Activated CD4-positive, alpha-beta T cell treated with anti-CD3 and anti-CD28 coated beads, Interleukin-2, Interleukin-6, amounts not matched to agents 100 ng/mL and 50 ng/mL, durations not matched to agents 16 hours and 8 hours (primary cell): ENCODE results near the gene SLC25A6.
"Not testable (repeated sequence)": the region's sequence is repeated elsewhere in the genome, so short reads cannot be mapped to it uniquely, and the experiment has no call there.

ENCODE experiments used
- DNase-seq: peaks from one replicate; pipeline ENCODE4 v3.0.0-alpha.2; 2020

The SLC25A6 gene

GRCh38 chrX:1389181-1389992, 2.5 kb downstream of the SLC25A6 start:
- DNase-seq = no peak

GRCh38 chrX:1388651-1389050, 3.3 kb downstream of the SLC25A6 start:
- no peak for DNase-seq

- DNase-seq = no peak
These were observed 4.7 kb downstream of the SLC25A6 start for GRCh38 chrX:1387141-1387776.

GRCh38 chrX:1386338-1387127, 5.4 kb downstream of the SLC25A6 start:
- no peak for DNase-seq

- no peak for DNase-seq
These were observed 6.4 kb downstream of the SLC25A6 start for GRCh38 chrX:1385253-1386223.

- DNase-seq = no peak
These were observed 7.2 kb downstream of the SLC25A6 start for GRCh38 chrX:1384658-1385252.

GRCh38 chrX:1380672-1381233, 11.2 kb downstream of the SLC25A6 start:
- no peak for DNase-seq

- DNase-seq = no peak
These were observed 13.6 kb downstream of the SLC25A6 start for GRCh38 chrX:1378306-1378759.

GRCh38 chrX:1368385-1368698, 23.6 kb downstream of the SLC25A6 start:
- DNase-seq = no peak

- DNase-seq = not testable (repeated sequence)
These were observed 25.6 kb downstream of the SLC25A6 start for GRCh38 chrX:1366363-1366762.

- DNase-seq = no peak
These were observed 30.0 kb downstream of the SLC25A6 start for GRCh38 chrX:1361910-1362309.

- no peak for DNase-seq
These were observed 30.6 kb downstream of the SLC25A6 start for GRCh38 chrX:1361275-1361674.

- DNase-seq = no peak
These were observed 31.7 kb downstream of the SLC25A6 start for GRCh38 chrX:1360171-1360570.

GRCh38 chrX:1359477-1359873, 32.4 kb downstream of the SLC25A6 start:
- DNase-seq = no peak

GRCh38 chrX:1358793-1359476, 33.0 kb downstream of the SLC25A6 start:
- no peak for DNase-seq

GRCh38 chrX:1357993-1358392, 33.9 kb downstream of the SLC25A6 start:
- DNase-seq = no peak

GRCh38 chrX:1355131-1356046, 36.5 kb downstream of the SLC25A6 start:
- DNase-seq = no peak

- DNase-seq = no peak
These were observed 37.6 kb downstream of the SLC25A6 start for GRCh38 chrX:1354036-1355019.
